HCT116 (cell line): ENCODE data around the gene HIRA. TPM values are rescaled to one million over a fixed set of nuclear protein-coding genes. Genes with fewer than 3 reads are reported as not detected.

Source experiments
- ATAC-seq: fragments of 200-7000 bp; cut with Tn5 transposase; 2 replicates; pipeline ENCODE4 v1.9.1; 2020; ENCODE audit warnings: mild to moderate bottlenecking, moderate library complexity
- BruUV-seq: library from RNA; stranded (reverse); fragments of 400-500 nt; replicated peaks from 2 replicates; lab custom pipeline; 2021; lab: Mats Ljungman, UMichigan
- CTCF ChIA-PET: fragments of 300-600 bp; sonication (Branson Sonifier 250); formaldehyde crosslinking; loops from one replicate; lab custom pipeline; 2021; ENCODE audit warnings: antibody characterized with exemption; lab: Charles Lee
- POLR2A ChIA-PET: fragments of 300-600, 350-600 bp; sonication (Branson Sonifier 250); formaldehyde crosslinking; loops from one replicate; lab custom pipeline; 2021; ENCODE audit warnings: antibody characterized with exemption; lab: Charles Lee
- RAD21 ChIA-PET, 2 experiments: fragments of 300-600 bp; sonication (Branson Sonifier 250); formaldehyde crosslinking; loops; one replicate each; lab custom pipeline; 2023; ENCODE audit warnings: low total read pairs in 2 of 2; ENCODE audit not compliant: uncharacterized antibody in 2 of 2, unreplicated experiment in 2 of 2, low non-redundant PET in 1 of 2; lab: Charles Lee
- DNase-seq: peaks from one replicate; pipeline ENCODE4 v3.0.0-alpha.2; 2010; ENCODE audit warnings: low read depth, low spot score
- H2AFZ ChIP-seq: fragments of 200-600 bp; shearing (Covaris generic), sonication (generic); 2 replicates; pipeline ENCODE4 v1.6.1; 2017; ENCODE audit warnings: low read depth, mixed run types, mixed read lengths, antibody characterized with exemption, low read length; ENCODE audit not compliant: poor library complexity, severe bottlenecking
- H3K27ac ChIP-seq: 2 replicates; pipeline ENCODE4 v1.5.1; 2012; ENCODE audit warnings: low read depth, low read length
- H3K27me3 ChIP-seq: fragments of 200-600 bp; sonication (generic); 2 replicates; pipeline ENCODE4 v1.6.1; 2016; ENCODE audit warnings: mixed run types, low read length, mixed read lengths; ENCODE audit not compliant: insufficient read depth
- H3K36me3 ChIP-seq, 2 experiments: fragments of 200-500 bp in 1 of 2; fragments of 200-600 bp in 1 of 2; sonication (Bioruptor generic) in 1 of 2; sonication (generic) in 1 of 2; 2 replicates each; pipeline versions ENCODE4 v1.5.1 to v1.6.1; 2014 to 2016; ENCODE audit warnings: low read length in 2 of 2, inconsistent platforms in 1 of 2, mixed read lengths in 1 of 2, mixed run types in 1 of 2; ENCODE audit not compliant: insufficient read depth in 2 of 2, control insufficient read depth in 1 of 2
- H3K4me1 ChIP-seq, 2 experiments: fragments of 200-600 bp in 1 of 2; sonication (generic) in 1 of 2; 2 replicates each; pipeline versions ENCODE4 v1.5.1 to v1.6.1; 2012 to 2017; ENCODE audit warnings: low read length in 2 of 2, inconsistent platforms in 1 of 2, mild to moderate bottlenecking in 1 of 2, mixed read lengths in 1 of 2, mixed run types in 1 of 2, moderate library complexity in 1 of 2; ENCODE audit not compliant: insufficient read depth in 2 of 2, control insufficient read depth in 1 of 2
- H3K4me2 ChIP-seq: fragments of 200-600 bp; sonication (generic); 2 replicates; pipeline ENCODE4 v1.6.1; 2017; ENCODE audit warnings: mixed run types, low read length, mixed read lengths
- H3K4me3 ChIP-seq, 2 experiments: fragments of 200-600 bp in 1 of 2; sonication (generic) in 1 of 2; replicated peaks in 1 of 2; 2 replicates each; pipeline ENCODE4 v1.5.1; 2011 to 2016; ENCODE audit warnings: low read length in 2 of 2, control low read depth in 1 of 2, low read depth in 1 of 2, mild to moderate bottlenecking in 1 of 2, mixed read lengths in 1 of 2, mixed run types in 1 of 2
- H3K79me2 ChIP-seq: fragments of 200-600 bp; sonication (generic); 2 replicates; pipeline ENCODE4 v1.6.1; 2017; ENCODE audit warnings: mild to moderate bottlenecking, mixed run types, low read length, moderate library complexity, mixed read lengths; ENCODE audit not compliant: insufficient read depth
- H3K9ac ChIP-seq: fragments of 200-600 bp; sonication (generic); 2 replicates; pipeline ENCODE4 v1.6.1; 2016; ENCODE audit warnings: low read length, mixed read lengths
- H3K9me2 ChIP-seq: fragments of 200-600 bp; sonication (generic), shearing (Covaris generic); 2 replicates; pipeline ENCODE4 v1.6.1; 2017; ENCODE audit warnings: mixed run types, mild to moderate bottlenecking, moderate library complexity; ENCODE audit not compliant: insufficient read depth
- H3K9me3 ChIP-seq, 2 experiments: fragments of 200-500 bp in 1 of 2; fragments of 200-600 bp in 1 of 2; sonication (Bioruptor generic) in 1 of 2; sonication (generic) in 1 of 2; 2 replicates each; pipeline ENCODE4 v1.6.1; 2014 to 2017; ENCODE audit warnings: low read length in 2 of 2, mixed read lengths in 2 of 2, inconsistent platforms in 1 of 2, low read depth in 1 of 2, mild to moderate bottlenecking in 1 of 2, mixed run types in 1 of 2, moderate library complexity in 1 of 2; ENCODE audit not compliant: control insufficient read depth in 1 of 2, insufficient read depth in 1 of 2
- H4K20me1 ChIP-seq: fragments of 200-600 bp; sonication (generic), shearing (Covaris generic); 2 replicates; pipeline ENCODE4 v1.6.1; 2017; ENCODE audit warnings: mixed run types, mild to moderate bottlenecking, moderate library complexity; ENCODE audit not compliant: insufficient read depth
- ATF3 ChIP-seq: IDR thresholded peaks from 2 replicates; pipeline ENCODE4 v1.6.1; 2012
- CBX3 ChIP-seq: IDR thresholded peaks from 2 replicates; pipeline ENCODE4 v1.6.1; 2012; ENCODE audit warnings: low read depth
- CTCF ChIP-seq, 3 experiments: fragments of 200-600 bp in 1 of 3; sonication (generic) in 1 of 3; IDR thresholded peaks in 2 of 3; conservative IDR thresholded peaks in 1 of 3; 2 replicates each; pipeline ENCODE4 v1.5.1; 2012 to 2017; ENCODE audit warnings: low read depth in 2 of 3, low read length in 2 of 3, antibody characterized with exemption in 1 of 3, borderline replicate concordance in 1 of 3, control low read depth in 1 of 3, mild to moderate bottlenecking in 1 of 3, mixed read lengths in 1 of 3, mixed run types in 1 of 3, moderate library complexity in 1 of 3; ENCODE audit not compliant: insufficient read depth in 1 of 3
- EZH2phosphoT487 ChIP-seq: fragments of 200-600 bp; IDR thresholded peaks from 2 replicates; pipeline ENCODE4 v1.6.1; 2018; ENCODE audit warnings: antibody characterized with exemption, borderline replicate concordance
- FOSL1 ChIP-seq: IDR thresholded peaks from 2 replicates; pipeline ENCODE4 v1.6.1; 2012; ENCODE audit warnings: low read depth
- MAX ChIP-seq: IDR thresholded peaks from 2 replicates; pipeline ENCODE4 v1.6.1; 2012
- POLR2A ChIP-seq: IDR thresholded peaks from 2 replicates; pipeline ENCODE4 v1.7.0; 2011; ENCODE audit warnings: borderline replicate concordance; ENCODE audit not compliant: insufficient read depth, insufficient read length; ENCODE audit errors: extremely low read depth
- POLR2AphosphoS5 ChIP-seq: IDR thresholded peaks from 2 replicates; pipeline ENCODE4 v1.6.1; 2011; ENCODE audit warnings: mild to moderate bottlenecking, low read depth, low read length, moderate library complexity
- REST ChIP-seq: IDR thresholded peaks from 2 replicates; pipeline ENCODE4 v1.6.1; 2012; ENCODE audit warnings: low read depth
- SIN3A ChIP-seq: IDR thresholded peaks from 2 replicates; pipeline ENCODE4 v1.6.1; 2012; ENCODE audit warnings: low read depth
- SP1 ChIP-seq: IDR thresholded peaks from 2 replicates; pipeline ENCODE4 v1.6.1; 2012; ENCODE audit warnings: low read depth
- SRF ChIP-seq: IDR thresholded peaks from 2 replicates; pipeline ENCODE4 v1.6.1; 2012; ENCODE audit warnings: low read depth
- TCF7L2 ChIP-seq: IDR thresholded peaks from 2 replicates; pipeline ENCODE4 v1.7.0; 2011; ENCODE audit warnings: borderline replicate concordance, inconsistent platforms; ENCODE audit not compliant: insufficient read depth, insufficient read length; ENCODE audit errors: extremely low read depth
- YY1 ChIP-seq: IDR thresholded peaks from 2 replicates; pipeline ENCODE4 v1.6.1; 2011; ENCODE audit warnings: low read length, low read depth, moderate library complexity, mild to moderate bottlenecking; ENCODE audit not compliant: insufficient replicate concordance; ENCODE audit errors: extremely low read depth
- ZBTB33 ChIP-seq: IDR thresholded peaks from 2 replicates; pipeline ENCODE4 v1.6.1; 2011; ENCODE audit warnings: mild to moderate bottlenecking, low read length, moderate library complexity; ENCODE audit not compliant: insufficient replicate concordance; ENCODE audit errors: extremely low read depth
- ZFX ChIP-seq: fragments of 450-650 bp; IDR thresholded peaks from 2 replicates; pipeline ENCODE4 v1.6.1; 2017
- ZNF274 ChIP-seq: fragments of 200-500 bp; sonication (Bioruptor generic); IDR thresholded peaks from 2 replicates; pipeline ENCODE4 v1.6.1; 2014; ENCODE audit warnings: mild to moderate bottlenecking, low read depth, low read length, inconsistent platforms
- intact Hi-C: fragments of 100-400 bp; cut with micrococcal nuclease; formaldehyde crosslinking; loops from 2 replicates; pipeline ENCODE4 v1.10.0; 2022
- total RNA-seq: library from RNA; stranded (reverse); gene quantifications from one replicate; pipeline ENCODE4 v1.2.1, GENCODE V29; 2021; ENCODE audit not compliant: unreplicated experiment

HIRA gene
- total RNA-seq, 1 experiment from 2014 or later = 30.6 TPM

- H3K36me3 ChIP-seq = peaks cover 33 to 72% of the 10 kb centered on the region in 2 experiments; a peak in 3 of 4 replicates
- no peak overlapping the region for H2AFZ ChIP-seq
- ChIA-PET RAD21 (no interaction called here), CTCF (no interaction called here)
- no peaks in the 10 kb centered on the region for H3K4me1 ChIP-seq
- TF ChIP-seq SIN3A (no peak), MAX (no peak), ZBTB33 (no peak), POLR2A (no peak), ZNF274 (no peak), YY1 (no peak), ZFX (no peak), CTCF (IDR thresholded peaks at IDR 0.05 in 2 of 3, conservative IDR thresholded peaks at IDR 0.05 in 1 of 3; ENCODE audit: borderline replicate concordance in 1 of 3, insufficient read depth in 1 of 3, low read depth in 2 of 3, low read length in 2 of 3) (no peak), CBX3 (no peak), EZH2phosphoT487 (no peak), FOSL1 (no peak), SRF (no peak), REST (no peak), SP1 (no peak), ATF3 (no peak), TCF7L2 (no peak), POLR2AphosphoS5 (no peak)
- TF ChIP-seq, all 23 proteins: peak for 0
- no peak overlapping the region for H3K4me3 ChIP-seq
- H3K27ac ChIP-seq = no peak overlapping the region
- intact Hi-C loops = loop anchor here (10.0 kb wide), 1 partner anchor 327 kb away; the partner anchor contains the start of gene ESS2
- H3K79me2 ChIP-seq = peaks cover 69% of the 10 kb centered on the region
- no peak overlapping the region for H3K4me2 ChIP-seq
- DNase-seq = no peak
- H3K9me2 ChIP-seq = no peaks in the 10 kb centered on the region
- no TSS peak for BruUV-seq
- no peak for ATAC-seq
- no peak overlapping the region for H3K9ac ChIP-seq
- no peaks in the 10 kb centered on the region for H3K27me3 ChIP-seq
- no peaks in the 10 kb centered on the region for H3K9me3 ChIP-seq
- peaks cover 3% of the 10 kb centered on the region; the same call in 1 of the 2 replicates for H4K20me1 ChIP-seq
- POLR2A ChIA-PET = no interaction called here
These were observed 40.0 kb upstream of the HIRA start for GRCh38 chr22:19471572-19471971.
